ENCODE data around the gene TM4SF18.

The TM4SF18 gene

GRCh38 chr3:149280671-149281349 lies 52.6 kb downstream of the TM4SF18 start:
- no peak for DNase-seq

- DNase-seq = no peak
Observed at GRCh38 chr3:149278911-149279310, 54.5 kb downstream of the TM4SF18 start.

GRCh38 chr3:149277331-149277813 lies 56.1 kb downstream of the TM4SF18 start:
- no peak for DNase-seq

GRCh38 chr3:149276619-149277018 lies 56.8 kb downstream of the TM4SF18 start:
- no peak for DNase-seq

GRCh38 chr3:149274220-149274619 lies 59.2 kb downstream of the TM4SF18 start:
- no peak for DNase-seq

GRCh38 chr3:149273096-149273751 lies 60.2 kb downstream of the TM4SF18 start:
- DNase-seq = peak; percentile 61 to 68

GRCh38 chr3:149271669-149272068 lies 61.8 kb downstream of the TM4SF18 start:
- no peak for DNase-seq

- no peak for DNase-seq
Observed at GRCh38 chr3:149270180-149270579, 63.3 kb downstream of the TM4SF18 start.

- no peak for DNase-seq
Observed at GRCh38 chr3:149269687-149270086, 63.7 kb downstream of the TM4SF18 start.

Measured in NCI-H1930 (cell line).